NK-92 (cell line): ENCODE data around the gene CORO2B.

ENCODE experiments used
- DNase-seq: peaks from one replicate; lab custom pipeline; 2025; ENCODE audit not compliant: unreplicated experiment; lab: John Stamatoyannopoulos, UW

Gene CORO2B

DNA sequence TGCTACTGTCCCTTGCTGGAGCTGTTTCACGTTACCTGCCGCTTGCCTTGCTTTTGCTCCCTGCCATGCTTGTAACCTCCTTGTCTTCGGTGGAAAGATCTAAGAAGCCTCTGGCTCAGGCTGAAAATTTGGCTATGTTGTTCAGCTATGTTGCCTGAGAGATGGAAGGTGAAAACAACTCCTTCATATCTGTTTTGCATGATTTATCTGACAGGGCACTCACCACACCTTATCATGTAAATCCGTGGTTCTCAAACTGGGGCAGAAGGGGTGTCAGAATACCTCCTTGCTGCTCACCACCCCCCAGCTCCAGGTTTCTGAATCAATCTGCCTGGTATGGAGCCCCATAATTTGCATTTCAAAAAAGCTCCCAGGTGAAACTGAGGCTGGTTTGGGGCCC is 6.5 kb upstream of the CORO2B start:
- no peak for DNase-seq

DNA sequence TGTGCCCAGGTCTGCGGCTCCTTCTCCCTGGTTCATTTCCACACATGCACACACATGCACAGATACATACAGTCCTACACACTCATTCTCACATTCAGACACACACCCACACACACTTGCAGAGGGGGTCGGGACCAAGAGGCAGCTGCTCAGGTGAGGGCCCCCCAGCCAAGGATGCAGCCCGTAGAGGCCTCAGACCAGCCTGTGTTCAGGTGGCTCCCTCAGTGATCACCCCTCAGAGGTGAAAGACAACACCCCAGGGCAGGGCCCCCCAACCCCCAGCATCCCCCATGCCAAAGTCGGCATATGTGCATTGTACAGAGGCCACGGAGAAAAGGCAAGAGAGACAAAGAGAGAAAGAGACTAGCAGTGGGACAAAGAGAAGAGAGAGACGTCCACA is 5.9 kb upstream of the CORO2B start:
- DNase-seq = no peak

DNA sequence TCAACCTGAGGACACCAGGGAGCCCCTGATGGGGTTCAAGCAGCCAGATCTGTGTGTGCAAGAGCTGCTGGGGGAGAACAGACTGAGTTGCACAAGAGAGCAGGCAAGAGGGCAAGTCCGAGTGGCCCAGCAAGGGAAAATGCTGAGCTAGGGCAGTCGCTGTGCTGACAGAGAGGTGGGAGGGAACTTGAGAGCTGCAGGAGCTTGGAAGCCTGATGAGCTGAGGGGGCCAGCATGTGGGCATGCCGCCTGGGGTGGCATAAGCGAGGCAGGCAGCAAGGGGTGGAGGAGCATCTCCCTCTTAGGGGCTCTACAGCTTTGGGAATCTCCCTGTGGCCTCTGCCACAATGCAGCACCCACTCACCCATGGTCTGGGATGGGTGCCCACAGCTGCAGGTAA is 4.7 kb upstream of the CORO2B start:
- no peak for DNase-seq

DNA sequence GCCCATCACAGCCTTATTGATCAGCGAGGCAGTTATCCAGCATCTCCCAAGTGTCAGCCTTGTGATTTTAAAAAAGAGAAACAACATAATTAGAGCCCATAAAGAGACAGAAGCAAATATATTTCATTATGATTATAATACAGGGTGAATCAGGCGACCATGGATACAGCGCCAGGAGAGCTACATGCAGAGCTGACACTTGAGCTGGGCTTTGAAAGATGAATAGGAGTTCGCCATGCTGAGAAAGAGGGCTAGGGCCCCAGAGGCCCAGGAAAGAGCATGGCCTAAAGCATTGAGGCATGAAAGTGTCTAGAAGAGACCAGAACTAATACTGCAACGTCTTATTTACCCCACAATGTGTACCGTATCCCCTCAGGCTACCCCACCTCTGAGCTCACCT is 4.2 kb upstream of the CORO2B start:
- DNase-seq = no peak

DNA sequence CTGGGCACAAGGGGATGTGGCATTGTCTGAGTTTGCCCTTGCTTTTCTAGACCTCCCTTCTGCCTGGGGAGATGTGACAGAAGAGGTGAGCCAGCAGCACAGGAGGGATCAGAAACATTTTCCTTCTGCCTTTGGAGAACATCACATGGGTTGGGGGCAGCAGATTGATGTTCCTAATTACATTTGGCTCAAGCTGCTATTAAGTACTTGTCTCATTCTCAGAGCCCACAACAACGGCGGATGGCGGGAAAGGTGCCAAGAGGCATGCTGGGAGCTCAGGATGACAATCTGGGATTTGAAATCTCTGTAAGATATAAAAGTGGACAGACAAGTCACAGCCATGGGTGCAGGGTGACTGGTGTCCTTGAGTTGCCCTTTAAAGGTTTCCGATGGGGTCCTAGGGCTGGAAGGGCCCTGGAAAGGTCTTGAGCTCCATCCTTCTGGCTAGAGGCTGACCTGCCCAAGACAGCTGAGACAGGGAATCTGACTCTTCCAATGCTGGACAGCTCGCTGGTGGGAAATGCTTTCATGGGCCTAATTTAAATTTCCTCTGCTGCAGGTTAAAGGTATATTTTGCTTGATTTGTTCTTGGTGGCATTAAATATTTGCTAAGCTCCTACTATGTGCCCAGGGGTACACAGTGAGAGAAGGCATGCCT is 2.4 kb upstream of the CORO2B start:
- no peak for DNase-seq

DNA sequence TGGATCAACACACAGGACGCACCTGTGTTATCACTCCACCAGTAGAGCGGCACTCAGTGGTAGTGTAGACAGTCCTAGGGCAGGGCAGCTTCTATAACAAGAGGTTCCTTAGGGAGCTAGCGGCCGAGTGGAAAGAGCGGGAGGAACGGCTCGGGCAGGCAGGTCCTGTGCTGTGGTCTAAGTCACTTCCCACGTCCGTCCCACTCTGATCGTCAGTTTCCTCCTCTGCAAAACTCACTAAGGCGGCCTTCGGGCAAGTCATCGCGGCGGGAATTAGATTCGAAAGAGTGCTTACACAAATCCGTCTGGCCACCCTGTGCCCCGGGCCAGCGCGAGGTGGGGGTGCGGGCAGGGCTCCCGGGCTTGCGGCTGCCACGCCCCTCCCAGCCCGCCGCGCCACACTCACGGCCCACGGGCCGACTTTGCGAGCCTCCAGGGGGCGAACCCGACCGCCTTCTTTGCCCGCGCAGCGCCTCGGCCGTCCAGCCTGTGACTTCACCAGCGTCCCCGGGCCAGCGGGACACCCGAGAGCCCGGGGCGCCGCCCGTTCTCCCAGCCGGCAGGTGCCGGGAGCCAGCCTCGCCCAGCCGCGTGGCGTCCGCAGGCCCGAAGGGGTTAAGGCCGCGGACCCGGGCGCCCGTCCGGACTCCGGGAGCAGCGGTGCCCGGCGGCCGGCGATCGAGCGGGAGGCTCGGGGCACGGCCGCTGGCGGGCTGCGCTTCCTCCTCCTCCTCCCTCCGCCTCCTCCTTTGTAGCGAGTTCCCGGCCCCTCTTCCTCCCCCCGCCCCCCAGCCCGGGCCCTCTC is 416 bp upstream of the CORO2B start:
- no peak for DNase-seq

DNA sequence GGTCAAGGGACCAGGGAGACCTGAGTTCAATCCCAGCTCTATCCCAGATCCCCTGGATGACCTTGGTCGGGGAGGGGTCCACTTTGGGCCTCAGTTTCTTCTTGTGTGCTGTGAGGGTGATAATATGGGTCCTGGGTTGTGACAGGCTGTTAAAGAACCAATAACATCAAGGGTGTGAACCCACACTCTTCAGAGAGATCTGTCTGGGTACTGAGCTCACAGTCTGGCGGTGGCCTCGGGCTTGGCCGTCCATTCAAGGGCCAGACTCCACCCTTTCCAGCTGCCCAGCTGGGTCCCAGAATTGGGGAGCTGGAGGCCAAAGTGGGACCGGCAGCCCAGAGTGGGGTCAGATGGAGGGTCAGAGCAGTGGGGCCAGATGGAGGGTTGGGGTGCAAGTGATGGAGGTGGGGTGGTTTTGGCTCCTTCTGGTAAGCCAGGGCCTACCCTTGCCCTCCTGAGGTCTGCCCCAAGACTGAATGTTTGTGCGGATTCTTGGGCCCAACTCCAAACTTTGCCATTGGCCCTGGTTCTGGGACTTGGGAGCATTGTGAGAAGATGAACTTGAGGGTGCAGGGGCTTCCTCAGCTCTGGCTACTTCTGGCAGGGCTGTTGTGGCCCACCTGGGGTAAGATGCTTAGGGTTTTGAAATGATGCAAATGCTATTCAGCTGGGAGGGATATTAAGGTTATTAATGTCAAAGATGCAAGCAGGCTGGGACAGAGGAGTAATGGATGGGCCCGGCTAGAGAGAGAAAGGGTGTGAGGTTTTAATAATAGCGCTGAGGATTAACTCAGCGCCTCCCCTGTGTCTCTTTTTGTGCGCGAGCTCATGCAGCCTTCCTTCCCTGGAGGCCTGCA is 1.5 kb downstream of the CORO2B start:
- no peak for DNase-seq

DNA sequence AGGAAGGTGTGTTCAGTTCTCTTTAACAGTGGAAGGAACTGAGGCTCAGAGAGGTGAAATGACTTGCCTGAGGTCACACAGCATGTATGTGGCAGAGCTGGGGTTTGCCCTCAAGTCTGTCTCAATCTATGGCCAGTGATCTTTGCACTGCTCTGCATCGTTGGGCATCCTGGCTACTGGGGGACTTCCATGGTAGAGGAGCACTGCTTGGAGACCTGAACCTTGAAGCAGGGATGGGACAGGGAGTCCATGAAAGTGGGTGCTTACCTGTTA is 2.0 kb downstream of the CORO2B start:
- DNase-seq = no peak

DNA sequence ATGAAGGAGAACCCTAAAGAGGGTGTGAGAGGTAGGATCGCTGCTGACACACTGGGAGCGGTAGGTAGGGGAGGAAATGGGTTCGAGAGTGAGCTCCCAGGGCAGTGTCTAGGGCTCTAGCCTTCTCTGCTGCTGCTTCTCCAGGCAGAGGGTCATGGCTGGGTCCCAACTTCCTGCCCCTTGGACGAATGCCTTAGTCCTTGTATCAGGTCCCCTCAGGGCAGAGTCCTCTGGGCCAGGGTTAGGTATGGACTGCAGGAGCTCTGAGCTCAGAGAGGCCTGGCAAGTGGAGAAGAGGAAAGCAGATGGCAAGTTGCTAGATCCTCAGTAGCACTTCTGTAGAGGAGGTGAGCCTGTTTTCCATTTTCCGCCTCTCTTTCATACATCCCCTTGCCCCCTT is 2.9 kb downstream of the CORO2B start:
- DNase-seq = no peak

DNA sequence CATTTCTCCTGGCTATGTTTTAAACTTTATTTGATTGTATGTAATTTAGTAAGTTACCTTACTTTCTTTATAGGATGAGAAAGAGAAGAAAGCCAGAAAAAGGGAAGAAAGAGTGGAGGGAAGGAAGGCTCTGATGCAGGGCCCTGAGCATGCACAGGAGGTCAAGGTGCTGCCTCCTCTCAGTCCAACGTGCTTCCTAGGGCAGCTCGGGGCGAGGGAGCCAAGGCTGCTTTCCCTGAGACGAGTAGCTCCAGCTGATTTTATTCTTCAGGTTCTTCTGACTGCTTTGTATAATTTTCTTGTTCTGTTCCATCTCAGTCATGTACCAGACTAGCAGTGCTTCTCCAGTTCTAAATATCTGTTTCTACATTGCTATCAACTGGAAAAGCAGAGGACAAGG is 3.4 kb downstream of the CORO2B start:
- no peak for DNase-seq

DNA sequence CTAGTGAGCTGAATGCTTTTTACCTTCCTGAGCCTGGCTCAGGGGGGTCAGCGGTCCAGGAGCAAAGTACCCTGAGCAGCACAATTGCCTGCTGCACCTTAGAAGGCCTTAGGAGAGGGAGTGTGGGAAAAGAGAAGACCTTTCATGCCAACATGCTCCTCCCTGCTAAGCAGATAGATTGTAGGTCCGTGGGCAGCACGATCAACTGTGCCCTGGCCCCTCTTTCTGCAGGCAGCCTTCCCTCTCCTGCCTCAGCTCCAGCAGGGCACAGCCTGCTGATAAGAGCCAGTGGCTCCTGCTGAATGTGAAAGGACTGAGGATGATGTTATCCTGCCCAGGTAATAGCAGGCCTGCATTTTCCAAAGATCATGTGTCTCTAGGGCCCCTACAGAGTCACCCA is 4.1 kb downstream of the CORO2B start:
- no peak for DNase-seq

DNA sequence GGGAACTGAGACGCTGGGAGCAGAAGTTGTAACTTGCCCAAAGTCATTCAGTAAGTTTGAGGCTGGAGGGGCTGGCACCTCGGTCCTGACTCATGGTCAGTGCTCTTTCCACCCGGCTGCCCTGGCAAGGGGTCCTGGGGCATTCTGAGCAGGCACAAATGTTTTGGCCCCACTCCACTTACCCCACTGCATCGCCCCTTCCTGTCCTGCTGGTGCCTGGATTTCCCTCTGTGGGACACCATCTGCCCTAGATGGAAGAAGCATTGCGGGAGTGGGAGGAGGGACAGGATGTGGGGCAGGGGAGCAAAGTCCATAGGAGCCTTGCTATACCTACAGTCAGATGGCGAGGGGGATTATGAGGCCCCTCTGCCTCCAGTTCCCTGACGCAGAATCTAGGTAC is 4.5 kb downstream of the CORO2B start:
- DNase-seq = no peak

DNA sequence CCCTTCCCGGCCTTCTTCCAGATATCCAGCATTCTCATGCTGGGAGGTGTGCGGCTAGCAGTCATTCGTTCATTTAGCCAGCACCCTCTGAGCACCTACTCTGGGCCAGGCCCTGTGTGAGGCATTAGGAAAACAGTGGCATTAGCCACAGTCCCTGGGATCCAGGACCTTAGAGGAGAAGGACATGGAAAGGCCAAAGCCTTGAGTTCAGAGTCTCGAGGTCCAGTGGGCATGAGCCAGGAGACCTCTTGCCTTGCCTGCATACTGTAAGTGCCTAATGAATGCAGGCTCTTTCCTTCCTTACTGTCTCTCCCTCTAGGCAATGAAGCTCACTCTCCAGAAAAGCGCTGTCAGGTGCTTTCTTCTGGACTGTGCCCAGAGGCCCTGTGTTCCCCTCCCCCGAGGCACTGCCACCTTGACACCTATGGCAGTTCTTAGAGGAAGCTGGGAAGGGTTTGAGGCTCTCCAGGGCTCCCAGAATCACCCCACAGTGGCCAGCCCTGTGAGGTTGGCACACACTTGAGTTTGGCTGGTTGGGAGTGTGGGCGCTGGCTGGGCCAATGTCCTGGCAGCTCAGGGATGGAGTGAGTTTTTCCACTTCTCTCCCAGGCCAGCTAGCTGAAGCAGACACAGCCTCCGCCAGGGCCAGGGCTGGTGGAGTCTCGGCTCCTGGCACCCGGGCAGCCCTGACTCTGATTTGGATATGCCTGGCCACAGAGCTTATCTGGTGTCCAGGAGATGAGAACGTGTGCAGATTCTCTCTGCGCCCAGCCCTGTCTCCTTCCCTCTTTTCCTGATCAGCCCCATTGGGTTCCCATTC is 5.4 kb downstream of the CORO2B start:
- no peak for DNase-seq

DNA sequence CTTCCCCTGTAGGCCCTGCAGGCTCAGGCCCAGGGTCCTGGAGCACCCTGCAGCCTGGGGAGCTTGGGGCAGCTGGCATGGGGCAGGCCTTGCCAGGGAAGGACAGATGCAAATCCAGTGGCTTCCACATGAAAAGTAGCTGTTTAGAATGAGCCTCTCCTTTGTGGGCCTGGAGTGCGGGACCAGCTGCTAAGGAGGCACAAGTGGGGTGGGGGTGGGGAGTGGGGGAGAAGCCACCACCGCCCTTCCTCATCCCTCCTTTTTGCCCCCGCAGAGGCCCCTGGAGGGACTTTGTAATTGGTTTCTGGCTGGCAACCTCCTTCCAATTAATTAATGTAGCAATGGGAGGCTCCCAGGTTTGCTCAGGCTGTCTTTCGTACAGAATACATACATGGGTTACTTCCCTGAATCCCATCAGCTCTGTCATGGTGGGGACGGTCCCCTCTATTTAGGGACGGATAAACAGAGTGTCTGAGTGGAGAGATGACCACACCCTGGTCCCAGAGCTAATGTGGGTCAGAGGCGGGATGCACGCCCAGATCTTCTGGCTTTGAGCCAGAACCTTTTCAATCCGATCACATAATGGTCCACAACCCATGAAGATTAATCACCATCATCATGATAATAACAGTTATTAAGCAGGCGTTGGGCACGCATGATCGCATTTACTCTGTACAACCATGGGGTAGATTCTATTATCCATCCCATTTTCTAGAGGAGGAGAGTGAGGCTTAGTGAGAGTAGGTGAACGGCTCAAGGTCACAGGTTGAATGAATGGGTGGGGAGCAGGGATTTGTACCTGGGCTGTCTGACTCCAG is 6.2 kb downstream of the CORO2B start:
- no peak for DNase-seq

DNA sequence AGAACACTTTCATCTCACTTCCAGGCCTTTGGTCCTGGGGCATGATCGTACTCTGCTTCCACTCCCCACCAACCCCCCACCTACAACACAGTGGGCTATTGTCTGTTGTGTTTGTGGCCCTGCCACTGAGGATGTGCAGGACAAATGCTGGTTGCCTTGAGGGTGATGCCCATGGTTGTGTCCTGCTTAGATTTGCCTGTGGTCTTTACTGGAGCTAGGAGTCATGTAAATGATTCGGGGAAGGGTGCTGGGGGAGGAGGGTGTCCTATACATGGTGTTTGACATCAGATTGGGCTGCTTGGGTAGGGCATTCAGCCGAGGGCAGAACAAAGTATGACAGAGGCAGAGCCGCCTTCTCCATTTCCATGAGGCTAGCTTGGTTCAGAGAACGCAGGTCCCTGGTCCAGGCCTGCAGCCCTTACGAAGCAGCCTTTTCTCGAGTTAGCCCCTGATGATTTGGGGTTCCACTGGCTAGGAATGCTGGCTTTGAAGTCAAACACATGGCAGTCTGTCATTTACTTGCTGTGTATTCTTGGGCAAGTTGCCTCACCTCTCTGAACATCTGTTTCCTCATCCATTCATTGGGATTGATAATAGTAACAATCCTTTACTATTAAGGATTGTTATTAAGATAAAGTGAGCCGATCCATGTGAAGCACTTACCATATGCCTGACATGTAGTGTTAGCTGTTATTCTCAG is 6.9 kb downstream of the CORO2B start:
- DNase-seq = no peak

DNA sequence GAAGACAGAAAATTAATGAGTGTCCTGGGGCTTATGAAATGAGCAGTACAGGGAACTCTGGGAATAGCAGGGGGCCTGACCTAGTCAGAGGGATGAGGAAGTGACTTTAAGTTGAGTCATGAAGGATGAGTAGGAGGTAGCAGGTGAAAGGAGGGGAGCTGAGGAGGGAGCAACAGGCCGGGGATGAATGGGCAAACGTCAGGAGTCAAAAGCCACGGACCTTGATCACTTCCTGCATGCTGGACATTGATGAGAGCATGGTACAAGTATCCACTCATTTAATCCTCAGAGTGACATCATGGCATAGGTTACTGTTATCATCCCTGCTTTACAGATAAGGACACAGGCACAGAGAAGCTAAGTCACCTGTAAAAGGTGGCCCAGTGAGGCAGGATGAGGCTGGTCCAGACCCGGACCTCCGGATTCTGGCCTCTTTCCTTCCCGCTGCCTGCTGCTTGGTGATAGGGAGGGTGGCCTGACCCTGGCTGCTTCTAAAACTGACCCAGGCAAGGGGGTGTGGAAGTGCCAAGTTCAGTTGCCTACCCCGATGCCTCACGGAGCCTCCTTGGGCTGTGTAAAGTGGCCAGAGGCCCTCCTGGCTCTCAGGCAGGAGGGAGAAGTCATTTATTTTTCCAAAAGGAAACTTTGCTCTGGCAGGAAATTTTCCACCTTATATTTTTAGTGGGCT is 7.6 kb downstream of the CORO2B start:
- DNase-seq = no peak

DNA sequence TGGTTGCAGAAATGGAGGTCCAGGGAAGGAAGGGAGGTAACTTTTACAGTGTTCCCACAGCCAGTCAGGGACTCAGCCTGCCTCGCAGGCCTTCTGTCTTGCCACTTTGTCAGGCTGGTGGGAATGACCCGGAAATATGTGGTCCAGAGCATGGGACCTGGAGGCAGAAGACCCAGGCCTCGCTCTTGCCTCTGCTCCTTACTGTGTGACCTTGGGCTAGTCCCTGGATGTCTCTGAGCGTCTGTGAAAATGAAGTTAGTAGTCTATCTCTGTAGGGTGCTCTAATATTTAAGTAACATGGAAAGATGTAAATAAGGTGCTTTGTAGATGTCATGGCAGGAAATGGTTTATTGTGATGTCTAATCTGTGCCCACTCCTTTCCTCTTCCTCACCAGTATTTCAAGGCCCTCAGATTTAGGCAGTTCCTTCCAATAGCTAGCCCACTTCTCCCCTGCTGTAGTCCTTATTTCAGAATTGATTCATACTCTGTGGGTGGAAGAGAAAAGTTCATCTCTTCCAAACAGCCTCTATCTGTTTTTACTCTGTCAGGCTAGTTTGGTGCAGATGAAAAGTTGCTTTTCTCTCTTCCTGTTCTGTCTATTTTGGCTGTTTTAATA is 9.1 kb downstream of the CORO2B start:
- no peak for DNase-seq

DNA sequence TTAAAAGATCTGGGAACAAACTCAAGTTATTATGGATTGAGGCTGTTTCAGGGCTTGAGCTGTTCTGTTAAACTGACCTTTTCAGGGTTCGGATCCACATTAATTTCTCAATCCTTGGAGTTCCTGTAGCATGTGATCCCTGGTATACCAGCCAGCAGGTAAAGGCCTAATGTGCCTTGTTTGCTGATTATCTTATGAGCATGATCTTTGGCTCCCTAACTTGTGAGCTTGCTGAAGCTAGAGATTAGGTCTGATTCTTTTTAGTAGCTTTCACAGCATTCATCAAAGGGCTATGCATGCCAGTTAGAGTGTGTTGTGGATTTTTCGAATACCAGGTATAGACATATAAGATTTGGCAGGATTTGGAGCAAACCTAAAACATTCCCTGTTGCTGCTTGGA is 10.3 kb downstream of the CORO2B start:
- DNase-seq = no peak
